ENCODE measurements around the gene ANKRD18B. TPM values are rescaled to one million over a fixed set of nuclear protein-coding genes. Genes with fewer than 3 reads are reported as not detected.

ANKRD18B gene
- total RNA-seq (2022; extraction: Qiagen RNA extraction): 4.8 to 7.7 TPM (median 5.3 TPM) in 5 replicates

DNA sequence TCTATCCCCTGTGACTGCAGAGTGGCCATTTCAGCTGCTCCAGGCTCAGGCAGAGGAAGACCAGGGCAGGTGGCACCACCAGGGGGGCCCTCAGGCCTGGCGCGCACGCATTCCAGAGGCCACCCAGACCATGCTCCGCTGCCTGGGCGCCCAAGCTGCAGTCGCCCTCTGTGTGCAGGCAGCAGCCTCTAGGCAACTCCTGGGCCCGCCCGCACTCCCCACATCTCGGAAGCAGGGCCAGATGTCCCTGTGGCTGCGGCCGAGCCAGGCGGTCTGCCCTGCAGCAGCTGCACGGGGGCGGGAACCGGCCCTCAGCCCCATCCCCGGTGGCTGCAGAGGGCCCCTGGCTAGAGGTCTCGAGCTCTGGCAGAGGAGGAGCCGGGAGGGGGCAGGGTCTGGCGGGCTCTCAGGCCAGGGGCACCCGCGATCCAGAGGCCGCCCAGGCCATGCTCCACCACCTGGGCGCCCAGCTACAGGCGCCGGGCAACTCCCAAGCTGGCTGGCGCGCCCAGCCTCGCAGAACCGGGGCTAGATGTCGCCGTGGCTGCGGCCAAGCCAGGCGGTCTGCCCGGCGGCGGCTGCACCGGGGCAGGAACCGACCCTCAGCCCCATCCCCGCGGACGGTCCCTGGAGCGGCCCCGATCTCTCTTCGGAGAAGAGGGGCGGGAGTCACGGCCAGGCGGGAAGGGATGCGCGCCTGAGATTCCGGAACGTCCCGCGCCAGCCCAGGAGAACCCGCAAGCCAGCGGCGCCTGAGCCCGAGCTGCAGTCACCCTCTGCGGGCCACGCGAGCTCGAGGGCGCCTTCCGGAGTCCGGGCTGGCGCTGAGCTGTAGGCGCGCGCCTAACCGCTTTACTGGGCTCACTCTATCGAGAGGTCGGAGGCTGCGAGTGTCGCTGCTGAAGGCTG lies at the start of gene ANKRD18B:
TSS of gene ANKRD18B (plus strand) at position 855 of the 909 bp plus-strand sequence. CDS start 239 bp downstream, outside the sequence.

Other genes starting within 250 kb of the ANKRD18B start
- gene NFX1, start 233.7 kb upstream of the ANKRD18B start, total RNA-seq (2022; extraction: Qiagen RNA extraction): 31.4 to 34.8 TPM (median 31.7 TPM) in 5 replicates
- 0.28 to 0.56 TPM (median 0.33 TPM) in 5 replicates for gene AQP7, start 121.7 kb upstream of the ANKRD18B start, total RNA-seq (2022; extraction: Qiagen RNA extraction)
- 21.0 to 24.9 TPM (median 23.2 TPM) in 5 replicates for gene AQP3, start 76.7 kb upstream of the ANKRD18B start, total RNA-seq (2022; extraction: Qiagen RNA extraction)
- 69.7 to 76.7 TPM (median 72.1 TPM) in 5 replicates for gene NOL6, start 50.3 kb upstream of the ANKRD18B start, total RNA-seq (2022; extraction: Qiagen RNA extraction)

Measured in A549 treated with Hydrocortisone at 1 μM for 4 hours (cell line).